ENCODE measurements around the gene RFC3. TPM values are rescaled to one million over a fixed set of nuclear protein-coding genes. Genes with fewer than 3 reads are reported as not detected.
"Not testable (repeated sequence)": the region's sequence is repeated elsewhere in the genome, so short reads cannot be mapped to it uniquely, and the experiment has no call there.

RFC3 gene
- total and polyA plus RNA-seq, 8 donors: 8.0 to 27.3 (median 20.9) TPM

- no peak for TF ChIP-seq CTCF (IDR thresholded peaks at IDR 0.05)
- H3K9me3 ChIP-seq: no peaks in the 10 kb centered on the region
- no peak overlapping the region for H3K27ac ChIP-seq
- no peaks in the 10 kb centered on the region for H3K27me3 ChIP-seq
- H3K4me1 ChIP-seq: peaks cover 4 to 9% of the 10 kb centered on the region in 2 donors
- no peaks in the 10 kb centered on the region for H3K36me3 ChIP-seq
- intact Hi-C loops (cut with DNase I): no loop called here
- no peak for DNase-seq
- peak; percentile 65 for ATAC-seq
- no peak overlapping the region for H3K4me3 ChIP-seq
Observed at GRCh38 chr13:33797622-33798021, 20.3 kb upstream of the RFC3 start.

GRCh38 chr13:33798023-33798422 is 19.9 kb upstream of the RFC3 start:
- H3K36me3 ChIP-seq: no peaks in the 10 kb centered on the region
- TF ChIP-seq CTCF (IDR thresholded peaks at IDR 0.05): no peak
- no peak overlapping the region for H3K4me3 ChIP-seq
- H3K4me1 ChIP-seq: peaks cover 4 to 9% of the 10 kb centered on the region in 2 donors
- no peak for DNase-seq
- no peak overlapping the region for H3K27ac ChIP-seq
- no peaks in the 10 kb centered on the region for H3K9me3 ChIP-seq
- peak; percentile 16 for ATAC-seq
- intact Hi-C loops (cut with DNase I): no loop called here
- H3K27me3 ChIP-seq: no peaks in the 10 kb centered on the region

GRCh38 chr13:33799950-33800592 is 17.9 kb upstream of the RFC3 start:
- DNase-seq: peak in 2 of 4 donors; percentile 36 to 59

GRCh38 chr13:33800646-33801186 is 17.2 kb upstream of the RFC3 start:
- DNase-seq: no peak
- no peaks in the 10 kb centered on the region for H3K9me3 ChIP-seq
- ATAC-seq: no peak
- H3K36me3 ChIP-seq: no peaks in the 10 kb centered on the region
- no peak overlapping the region for H3K4me3 ChIP-seq
- no peak for TF ChIP-seq CTCF (IDR thresholded peaks at IDR 0.05)
- H3K27me3 ChIP-seq: no peaks in the 10 kb centered on the region
- H3K4me1 ChIP-seq: peaks cover 4 to 9% of the 10 kb centered on the region in 2 donors
- intact Hi-C loops (cut with DNase I): loop anchor here in 1 of 2 donors (10.0 kb wide), 1 partner anchor 284 kb away; no protein-coding TSS in a partner anchor
- no peak overlapping the region for H3K27ac ChIP-seq

More at GRCh38 chr13:33799950-33800592, 17.9 kb upstream of the RFC3 start:
- intact Hi-C loops (cut with DNase I): loop anchor here in 1 of 2 donors (10.0 kb wide), 1 partner anchor 285 kb away; no protein-coding TSS in a partner anchor
- Histone ChIP-seq H3K4me1 (peaks cover 4 to 9% of the 10 kb centered on the region in 2 donors), H3K36me3 (no peaks in the 10 kb centered on the region), H3K9me3 (no peaks in the 10 kb centered on the region), H3K27ac (no peak overlapping the region), H3K27me3 (no peaks in the 10 kb centered on the region), H3K4me3 (no peak overlapping the region)
- peak; percentile 65 for ATAC-seq
- peak; percentile 15 to 23 for TF ChIP-seq CTCF (IDR thresholded peaks at IDR 0.05)

GRCh38 chr13:33806470-33807248 is 11.3 kb upstream of the RFC3 start:
- Histone ChIP-seq H3K27me3 (peaks cover 0 to 2% of the 10 kb centered on the region in 2 donors), H3K4me1 (no peaks in the 10 kb centered on the region), H3K27ac (no peak overlapping the region), H3K4me3 (no peak overlapping the region), H3K9me3 (no peaks in the 10 kb centered on the region), H3K36me3 (no peaks in the 10 kb centered on the region)
- DNase-seq: no peak
- intact Hi-C loops (cut with DNase I): loop anchor here in 1 of 2 donors (10.0 kb wide), 1 partner anchor 278 kb away; no protein-coding TSS in a partner anchor
- TF ChIP-seq CTCF (IDR thresholded peaks at IDR 0.05): no peak
- no peak for ATAC-seq

GRCh38 chr13:33812829-33813228 is 5.1 kb upstream of the RFC3 start:
- not testable (repeated sequence) for ATAC-seq, H3K9me3 ChIP-seq

More at GRCh38 chr13:33812829-33813228, 5.1 kb upstream of the RFC3 start:
- H3K27ac ChIP-seq; H3K4me1 ChIP-seq; intact Hi-C loops (cut with DNase I); H3K27me3 ChIP-seq; H3K36me3 ChIP-seq; DNase-seq; H3K4me3 ChIP-seq: not testable (repeated sequence)

Measured in left lung (tissue), 10 donors.